Astrocyte (in vitro differentiated cells and primary cell): Measurements from ENCODE around the gene RPL10A.

Source experiments
- CTCF ChIP-seq: IDR thresholded peaks from 2 replicates; pipeline ENCODE4 v1.5.1; 2011; ENCODE audit warnings: low read depth, mild to moderate bottlenecking, inconsistent platforms, low read length, moderate library complexity; ENCODE audit not compliant: insufficient read depth
- EZH2 ChIP-seq: IDR thresholded peaks from 2 replicates; pipeline ENCODE4 v1.6.1; 2012; ENCODE audit warnings: mild to moderate bottlenecking, low read length, inconsistent platforms; ENCODE audit not compliant: insufficient read depth

DNA sequence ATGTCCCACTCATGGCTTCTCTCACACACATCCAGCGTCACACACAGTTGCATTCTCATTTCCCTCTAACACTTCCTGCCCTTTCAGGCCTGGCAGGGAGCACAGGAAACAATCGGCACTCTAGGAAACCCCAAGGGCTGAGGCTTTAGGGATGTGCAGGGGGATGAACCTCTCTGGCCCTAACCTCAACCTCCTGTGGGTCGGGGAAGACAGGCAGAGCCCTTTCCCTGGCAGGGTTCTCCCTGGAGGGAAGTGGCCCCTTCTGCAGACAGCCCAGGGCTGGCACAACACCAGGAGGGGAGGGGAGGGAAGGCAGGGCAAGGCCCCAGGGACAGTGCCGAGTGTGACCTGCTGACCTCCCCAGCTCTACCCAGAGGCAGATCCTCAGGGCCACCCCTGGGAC is 26.0 kb downstream of the RPL10A start:
- TF ChIP-seq CTCF, result no peak
- TF ChIP-seq EZH2, result no peak
